ENCODE data around the gene CHRM2. TPM values are rescaled to one million over a fixed set of nuclear protein-coding genes. Genes with fewer than 3 reads are reported as not detected.
A peak's percentile ranks its signal among the peaks of the same experiment; 100 is the strongest.
"Not testable (repeated sequence)": the region's sequence is repeated elsewhere in the genome, so short reads cannot be mapped to it uniquely, and the experiment has no call there.

CHRM2 gene
- total RNA-seq, result not detected

- H3K4me1 Mint-ChIP-seq, result no peaks in the 10 kb centered on the region
- intact Hi-C loops (cut with DNase I, micrococcal nuclease), result no loop called here
- ChIA-PET CTCF (no interaction called here), POLR2A (no interaction called here)
- no peak within 1 kb of the TSS for H3K4me3 Mint-ChIP-seq
- no peaks in the 10 kb centered on the region for H3K36me3 Mint-ChIP-seq (ENCODE audit: low read depth)
- DNase-seq (no peak), ATAC-seq (no peak)
- H3K27ac Mint-ChIP-seq, result no peak within 1 kb of the TSS
- no peaks in the 10 kb centered on the region for H3K9me3 Mint-ChIP-seq (ENCODE audit: low read depth)
- peaks cover 38% of the 10 kb centered on the region for H3K27me3 Mint-ChIP-seq
These were observed at the start of gene CHRM2 for GRCh38 chr7:136868496-136869000. TSS of gene CHRM2 (plus strand) at chr7:136868652. CDS start at chr7:137014866, 146,214 bp downstream.

GRCh38 chr7:136831398-136831797 is 37.1 kb upstream of the CHRM2 start:
- CTCF ChIA-PET; H3K4me3 Mint-ChIP-seq; DNase-seq; H3K27ac Mint-ChIP-seq; H3K36me3 Mint-ChIP-seq (ENCODE audit: low read depth); ATAC-seq; POLR2A ChIA-PET; H3K4me1 Mint-ChIP-seq; intact Hi-C loops (cut with DNase I, micrococcal nuclease); H3K27me3 Mint-ChIP-seq; H3K9me3 Mint-ChIP-seq (ENCODE audit: low read depth): not testable (repeated sequence)

GRCh38 chr7:136845899-136846465 is 22.5 kb upstream of the CHRM2 start:
- CTCF ChIA-PET, result no interaction called here
- no peak overlapping the region for H3K27ac Mint-ChIP-seq
- H3K9me3 Mint-ChIP-seq (ENCODE audit: low read depth), result peaks cover 5% of the 10 kb centered on the region
- POLR2A ChIA-PET, result no interaction called here
- H3K4me3 Mint-ChIP-seq, result no peak overlapping the region
- no peaks in the 10 kb centered on the region for H3K27me3 Mint-ChIP-seq
- H3K36me3 Mint-ChIP-seq (ENCODE audit: low read depth), result no peaks in the 10 kb centered on the region
- DNase-seq (no peak), ATAC-seq (no peak)
- intact Hi-C loops (cut with DNase I, micrococcal nuclease), result no loop called here
- no peaks in the 10 kb centered on the region for H3K4me1 Mint-ChIP-seq

GRCh38 chr7:136847858-136848257 is 20.6 kb upstream of the CHRM2 start:
- Mint-ChIP-seq H3K4me3 (no peak overlapping the region), H3K27me3 (no peaks in the 10 kb centered on the region), H3K4me1 (no peaks in the 10 kb centered on the region), H3K9me3 (ENCODE audit: low read depth) (peaks cover 7% of the 10 kb centered on the region), H3K27ac (no peak overlapping the region), H3K36me3 (ENCODE audit: low read depth) (no peaks in the 10 kb centered on the region)
- ChIA-PET CTCF (no interaction called here), POLR2A (no interaction called here)
- no peak for DNase-seq
- no peak for ATAC-seq
- intact Hi-C loops (cut with DNase I, micrococcal nuclease), result no loop called here

GRCh38 chr7:136853654-136854053 is 14.8 kb upstream of the CHRM2 start:
- no peaks in the 10 kb centered on the region for H3K4me1 Mint-ChIP-seq
- CTCF ChIA-PET, result no interaction called here
- no peaks in the 10 kb centered on the region for H3K36me3 Mint-ChIP-seq (ENCODE audit: low read depth)
- no peaks in the 10 kb centered on the region for H3K27me3 Mint-ChIP-seq
- H3K27ac Mint-ChIP-seq, result no peak overlapping the region
- intact Hi-C loops (cut with DNase I, micrococcal nuclease), result no loop called here
- peaks cover 2% of the 10 kb centered on the region for H3K9me3 Mint-ChIP-seq (ENCODE audit: low read depth)
- no peak for DNase-seq
- no peak overlapping the region for H3K4me3 Mint-ChIP-seq
- no peak for ATAC-seq
- POLR2A ChIA-PET, result no interaction called here

- H3K9me3 Mint-ChIP-seq (ENCODE audit: low read depth), result no peaks in the 10 kb centered on the region
- intact Hi-C loops (cut with DNase I, micrococcal nuclease), result no loop called here
- POLR2A ChIA-PET, result no interaction called here
- H3K27ac Mint-ChIP-seq, result no peak overlapping the region
- no peak for ATAC-seq
- no peak for DNase-seq
- no peaks in the 10 kb centered on the region for H3K36me3 Mint-ChIP-seq (ENCODE audit: low read depth)
- H3K27me3 Mint-ChIP-seq, result no peaks in the 10 kb centered on the region
- no peaks in the 10 kb centered on the region for H3K4me1 Mint-ChIP-seq
- CTCF ChIA-PET, result no interaction called here
- no peak overlapping the region for H3K4me3 Mint-ChIP-seq
These were observed 10.9 kb upstream of the CHRM2 start for GRCh38 chr7:136857573-136857972.

- ATAC-seq (no peak), DNase-seq (no peak)
- Mint-ChIP-seq H3K36me3 (ENCODE audit: low read depth) (no peaks in the 10 kb centered on the region), H3K27ac (no peak overlapping the region), H3K4me1 (no peaks in the 10 kb centered on the region), H3K4me3 (no peak overlapping the region), H3K9me3 (ENCODE audit: low read depth) (no peaks in the 10 kb centered on the region), H3K27me3 (no peaks in the 10 kb centered on the region)
- CTCF ChIA-PET, result no interaction called here
- POLR2A ChIA-PET, result no interaction called here
- intact Hi-C loops (cut with DNase I, micrococcal nuclease), result no loop called here
These were observed 8.6 kb upstream of the CHRM2 start for GRCh38 chr7:136859803-136860202.

- POLR2A ChIA-PET, result no interaction called here
- CTCF ChIA-PET, result no interaction called here
- DNase-seq (no peak), ATAC-seq (no peak)
- H3K9me3 Mint-ChIP-seq (ENCODE audit: low read depth), result no peaks in the 10 kb centered on the region
- H3K27me3 Mint-ChIP-seq, result peaks cover 17% of the 10 kb centered on the region
- no peaks in the 10 kb centered on the region for H3K36me3 Mint-ChIP-seq (ENCODE audit: low read depth)
- no peak overlapping the region for H3K4me3 Mint-ChIP-seq
- no peak overlapping the region for H3K27ac Mint-ChIP-seq
- no peaks in the 10 kb centered on the region for H3K4me1 Mint-ChIP-seq
- intact Hi-C loops (cut with DNase I, micrococcal nuclease), result no loop called here
These were observed 3.2 kb upstream of the CHRM2 start for GRCh38 chr7:136865236-136865635.

- CTCF ChIA-PET, result no interaction called here
- no peak for ATAC-seq
These were observed 2.7 kb upstream of the CHRM2 start for GRCh38 chr7:136865777-136866176.

GRCh38 chr7:136869001-136869961 is 829 bp downstream of the CHRM2 start:
- Mint-ChIP-seq H3K4me3 (no peak overlapping the region), H3K27ac (no peak overlapping the region), H3K27me3 (peaks cover 38% of the 10 kb centered on the region), H3K4me1 (no peaks in the 10 kb centered on the region), H3K9me3 (ENCODE audit: low read depth) (no peaks in the 10 kb centered on the region), H3K36me3 (ENCODE audit: low read depth) (no peaks in the 10 kb centered on the region)
- POLR2A ChIA-PET, result no interaction called here
- no peak for ATAC-seq
- peak; percentile 3 for DNase-seq
- intact Hi-C loops (cut with DNase I, micrococcal nuclease), result no loop called here
- CTCF ChIA-PET, result no interaction called here

More at GRCh38 chr7:136865777-136866176, 2.7 kb upstream of the CHRM2 start:
- POLR2A ChIA-PET, result no interaction called here
- Mint-ChIP-seq H3K27me3 (peaks cover 23% of the 10 kb centered on the region), H3K36me3 (ENCODE audit: low read depth) (no peaks in the 10 kb centered on the region), H3K4me1 (no peaks in the 10 kb centered on the region), H3K4me3 (no peak overlapping the region), H3K9me3 (ENCODE audit: low read depth) (no peaks in the 10 kb centered on the region), H3K27ac (no peak overlapping the region)
- no peak for DNase-seq
- intact Hi-C loops (cut with DNase I, micrococcal nuclease), result no loop called here

GRCh38 chr7:136869991-136870865 is 1.8 kb downstream of the CHRM2 start:
- DNase-seq (peak; percentile 2), ATAC-seq (no peak)
- H3K9me3 Mint-ChIP-seq (ENCODE audit: low read depth), result peaks cover under 1% of the 10 kb centered on the region
- no peaks in the 10 kb centered on the region for H3K4me1 Mint-ChIP-seq
- POLR2A ChIA-PET, result no interaction called here
- no peak overlapping the region for H3K4me3 Mint-ChIP-seq
- no peak overlapping the region for H3K27ac Mint-ChIP-seq
- CTCF ChIA-PET, result interaction anchor here (0.6 to 0.7 kb wide), 2 partner anchors 21 to 1134 kb away, joined by 3 read pairs; no protein-coding TSS in a partner anchor
- no peaks in the 10 kb centered on the region for H3K36me3 Mint-ChIP-seq (ENCODE audit: low read depth)
- peaks cover 38% of the 10 kb centered on the region for H3K27me3 Mint-ChIP-seq
- intact Hi-C loops (cut with DNase I, micrococcal nuclease), result loop anchor here in 1 of 2 experiments (5.0 kb wide), 1 partner anchor 1068 kb away; no protein-coding TSS in a partner anchor
